Hematopoietic multipotent progenitor cell (in vitro differentiated cells): ENCODE results near the gene PPP1R8. TPM values are rescaled to one million over a fixed set of nuclear protein-coding genes. Genes with fewer than 3 reads are reported as not detected.

ENCODE experiments used
- DNase-seq, 3 donors: peaks; one replicate each; pipeline ENCODE4 v3.0.0-alpha.2; 2011 to 2015; ENCODE audit warnings: low read depth in 2 of 3, low spot score in 2 of 3
- small RNA-seq: library from RNA; depleted of rRNA; stranded (forward); fragments of <200 nt; gene quantifications from one replicate; pipeline ENCODE3, GENCODE V24; 2012
- total RNA-seq: library from RNA; depleted of rRNA; stranded (reverse); fragments of >200 nt; gene quantifications from one replicate; pipeline ENCODE4 v1.2.3, GENCODE V29; 2012

The PPP1R8 gene
- total RNA-seq, 1 donor, result 37.4 TPM

GRCh38 chr1:27887215-27888021, 56.8 kb downstream of the PPP1R8 start:
- peak in 1 of 3 donors; percentile 74 for DNase-seq

- DNase-seq, result no peak
These were observed 58.9 kb downstream of the PPP1R8 start for GRCh38 chr1:27889506-27889905.

GRCh38 chr1:27891196-27891889, 60.8 kb downstream of the PPP1R8 start:
- peak in 2 of 3 donors; percentile 71 to 85 for DNase-seq

GRCh38 chr1:27894521-27894920, 63.9 kb downstream of the PPP1R8 start:
- no peak for DNase-seq

Small RNA genes within 50 kb of the gene (small RNA-seq; reads per million reads assigned to genes)
- gene RNU6-1245P (not detected), gene SCARNA1 (6,427 reads per million, percentile 100 among the genes with 10 or more reads in this experiment)

Other genes with a start within 250 kb of the PPP1R8 start
- 20.5 TPM for gene AHDC1, start 226.6 kb upstream of the PPP1R8 start, total RNA-seq
- 10.8 TPM for gene FGR, start 195.6 kb upstream of the PPP1R8 start, total RNA-seq
- 118 TPM for gene IFI6, start 158.6 kb upstream of the PPP1R8 start, total RNA-seq
- gene FAM76A, start 104.8 kb upstream of the PPP1R8 start, total RNA-seq, result 10.2 TPM
- gene STX12, start 57.6 kb upstream of the PPP1R8 start, total RNA-seq, result 7.5 TPM
- gene THEMIS2, start 41.8 kb downstream of the PPP1R8 start, total RNA-seq, result 181 TPM
- 43.4 TPM for gene RPA2, start 83.8 kb downstream of the PPP1R8 start, total RNA-seq
- gene SMPDL3B, start 104.2 kb downstream of the PPP1R8 start, total RNA-seq, result 9.7 TPM
- 5.7 TPM for gene XKR8, start 129.2 kb downstream of the PPP1R8 start, total RNA-seq